HT1080 (cell line): ENCODE measurements around the gene POLR2H. TPM values are rescaled to one million over a fixed set of nuclear protein-coding genes. Genes with fewer than 3 reads are reported as not detected.

Experiments
- DNase-seq: peaks from one replicate; pipeline ENCODE4 v3.0.0-alpha.2; 2015; ENCODE audit warnings: low read depth
- total RNA-seq: library from RNA; depleted of rRNA; stranded (reverse); fragments of >200 nt; shearing (Covaris generic); gene quantifications from 2 replicates; pipeline ENCODE4 v1.2.3, GENCODE V29; 2014

The POLR2H gene
- total RNA-seq, 1 experiment from 2014 or later = 327 TPM

DNA sequence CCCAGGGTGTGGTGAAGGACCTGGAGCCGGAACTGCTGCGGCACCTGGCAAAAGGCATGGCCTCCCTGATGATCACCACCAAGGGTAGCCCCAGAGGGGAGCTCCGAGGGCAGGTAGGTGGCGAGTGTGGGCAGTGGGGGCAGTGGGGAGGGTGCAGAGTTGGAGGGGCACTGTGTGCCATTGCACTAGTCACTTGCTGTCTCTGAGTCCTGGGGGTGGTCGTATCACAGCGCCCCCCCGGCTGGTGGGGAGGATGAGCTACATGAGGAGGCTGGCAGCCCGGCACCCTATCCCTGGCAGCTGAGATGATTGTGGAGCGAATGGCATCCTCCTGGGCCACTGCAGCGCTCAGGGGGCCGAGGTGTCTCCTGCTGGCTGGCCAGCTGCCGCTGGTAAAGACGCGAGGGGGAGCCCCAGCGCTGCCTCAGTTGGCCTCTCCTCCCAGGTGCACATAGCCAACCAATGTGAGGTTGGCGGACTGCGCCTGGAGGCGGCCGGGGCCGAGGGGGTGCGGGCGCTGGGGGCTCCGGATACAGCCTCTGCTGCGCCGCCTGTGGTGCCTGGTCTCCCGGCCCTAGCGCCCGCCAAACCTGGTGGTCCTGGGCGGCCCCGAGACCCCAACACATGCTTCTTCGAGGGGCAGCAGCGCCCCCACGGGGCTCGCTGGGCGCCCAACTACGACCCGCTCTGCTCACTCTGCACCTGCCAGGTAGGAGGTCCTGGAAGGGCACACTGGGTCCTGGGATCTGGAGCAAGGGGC, 24.7 kb downstream of the POLR2H start:
- DNase-seq = no peak

DNA sequence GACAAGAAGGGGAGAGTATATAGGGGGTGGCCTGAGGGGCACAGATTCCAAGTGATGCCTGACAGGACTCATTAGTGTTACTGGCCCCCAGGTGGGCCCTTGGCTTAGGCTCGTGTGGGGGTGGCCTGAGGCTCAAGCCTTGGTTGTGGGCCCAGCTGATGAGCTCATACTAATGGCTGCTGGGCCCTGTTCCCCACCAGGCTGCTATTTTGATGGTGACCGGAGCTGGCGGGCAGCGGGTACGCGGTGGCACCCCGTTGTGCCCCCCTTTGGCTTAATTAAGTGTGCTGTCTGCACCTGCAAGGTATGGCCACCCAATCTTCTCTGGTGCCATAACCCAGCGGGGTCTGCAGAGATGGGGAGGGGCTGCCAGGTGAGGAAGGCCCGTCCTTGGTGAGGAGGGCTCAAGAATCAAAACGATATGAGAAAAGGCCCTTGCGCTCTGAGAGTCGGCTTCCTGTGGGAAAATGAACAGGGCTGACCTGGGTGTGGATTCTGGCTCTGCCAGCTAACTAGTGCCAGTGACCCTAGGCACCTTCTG, 25.7 kb downstream of the POLR2H start:
- no peak for DNase-seq

DNA sequence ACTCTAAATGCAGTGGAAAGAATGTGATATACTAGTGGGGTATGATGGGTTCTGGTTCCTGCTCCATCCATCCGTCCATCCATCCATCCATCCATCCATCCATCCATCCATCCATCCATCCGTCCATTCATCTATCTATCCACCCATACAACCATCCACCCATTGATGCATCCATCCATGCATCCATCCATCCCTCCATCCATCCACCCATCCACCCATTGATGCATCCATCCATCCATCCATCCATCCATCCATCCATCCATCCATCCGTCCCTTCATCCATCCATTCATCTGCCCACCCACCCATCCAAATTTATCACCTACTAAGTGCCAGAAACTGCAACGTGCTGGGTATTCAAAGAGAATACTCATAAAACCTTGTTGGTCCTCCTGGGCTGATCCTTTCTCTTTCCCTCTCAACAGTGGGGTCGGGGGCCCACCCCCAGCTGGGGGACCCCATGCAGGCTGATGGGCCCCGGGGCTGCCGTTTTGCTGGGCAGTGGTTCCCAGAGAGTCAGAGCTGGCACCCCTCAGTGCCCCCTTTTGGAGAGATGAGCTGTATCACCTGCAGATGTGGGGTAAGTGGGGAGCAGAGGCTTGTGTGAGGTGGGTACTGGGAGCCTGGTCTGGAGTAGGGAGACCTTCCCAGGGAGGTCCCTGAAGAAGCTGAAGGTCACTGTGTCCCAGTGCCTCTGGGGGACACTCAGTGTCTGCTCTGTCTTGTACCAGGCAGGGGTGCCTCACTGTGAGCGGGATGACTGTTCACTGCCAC, 26.8 kb downstream of the POLR2H start:
- DNase-seq = no peak

DNA sequence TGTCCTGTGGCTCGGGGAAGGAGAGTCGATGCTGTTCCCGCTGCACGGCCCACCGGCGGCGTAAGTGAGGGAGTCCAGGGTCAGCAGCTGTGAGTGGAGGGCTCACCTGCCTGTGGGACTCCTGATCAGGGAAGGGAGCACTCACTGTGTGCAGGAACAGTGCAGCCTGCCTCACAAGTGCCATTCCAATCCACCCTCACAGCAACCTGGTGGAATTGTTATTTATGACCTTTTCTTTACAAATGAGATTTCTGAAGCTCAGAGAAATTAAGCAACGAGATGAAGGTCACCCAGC, 27.4 kb downstream of the POLR2H start:
- DNase-seq = no peak

DNA sequence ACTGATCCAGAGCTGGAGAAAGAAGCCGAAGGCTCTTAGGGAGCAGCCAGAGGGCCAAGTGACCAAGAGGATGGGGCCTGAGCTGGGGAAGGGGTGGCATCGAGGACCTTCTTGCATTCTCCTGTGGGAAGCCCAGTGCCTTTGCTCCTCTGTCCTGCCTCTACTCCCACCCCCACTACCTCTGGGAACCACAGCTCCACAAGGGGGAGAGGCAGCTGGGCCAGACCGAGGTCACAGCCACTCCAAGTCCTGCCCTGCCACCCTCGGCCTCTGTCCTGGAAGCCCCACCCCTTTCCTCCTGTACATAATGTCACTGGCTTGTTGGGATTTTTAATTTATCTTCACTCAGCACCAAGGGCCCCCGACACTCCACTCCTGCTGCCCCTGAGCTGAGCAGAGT, 27.9 kb downstream of the POLR2H start:
- no peak for DNase-seq

DNA sequence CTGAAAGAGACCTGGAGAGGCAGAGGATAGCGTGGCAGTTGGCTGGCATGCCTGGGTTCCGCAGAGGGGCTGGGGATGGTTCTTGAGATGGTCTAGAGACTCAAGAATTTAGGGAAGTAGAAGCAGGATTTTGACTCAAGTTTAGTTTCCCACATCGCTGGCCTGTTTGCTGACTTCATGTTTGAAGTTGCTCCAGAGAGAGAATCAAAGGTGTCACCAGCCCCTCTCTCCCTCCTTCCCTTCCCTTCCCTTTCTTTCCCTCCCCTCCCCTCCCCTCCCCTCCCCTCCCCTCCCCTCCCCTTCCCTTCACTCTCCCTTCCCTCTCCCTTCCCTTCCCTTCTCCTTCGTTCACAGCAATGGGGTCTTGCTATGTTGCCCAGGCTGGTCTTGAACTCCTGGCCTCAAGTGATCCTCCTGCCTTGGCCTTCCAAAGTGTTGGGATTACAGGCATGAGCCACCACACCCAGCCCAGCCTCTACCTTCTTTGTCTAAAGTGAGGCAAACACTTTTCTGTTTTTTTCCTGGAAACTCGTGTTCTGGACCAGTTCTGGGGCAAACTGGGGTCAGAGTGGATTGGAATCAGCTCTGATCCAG, 28.5 kb downstream of the POLR2H start:
- no peak for DNase-seq

DNA sequence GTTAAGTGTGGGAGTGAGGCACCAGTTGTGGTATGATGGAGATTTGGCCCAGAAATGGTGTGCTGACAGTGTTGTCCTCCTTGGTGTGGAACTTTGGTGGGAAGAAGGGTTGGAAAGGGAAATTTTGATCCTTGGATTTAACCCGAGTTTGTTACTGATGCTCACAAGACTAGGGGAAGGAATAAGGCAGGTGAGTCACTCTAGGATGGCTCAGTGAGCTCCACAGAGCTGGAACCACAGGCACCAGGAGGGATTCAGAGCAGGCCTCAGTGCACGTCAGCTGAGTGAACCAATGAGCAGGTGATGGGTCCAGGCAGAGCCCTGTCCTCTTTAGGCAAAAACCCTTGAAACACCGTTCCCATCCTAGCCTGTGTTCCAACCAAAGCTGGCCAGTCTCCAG, 29.8 kb downstream of the POLR2H start:
- DNase-seq = no peak

DNA sequence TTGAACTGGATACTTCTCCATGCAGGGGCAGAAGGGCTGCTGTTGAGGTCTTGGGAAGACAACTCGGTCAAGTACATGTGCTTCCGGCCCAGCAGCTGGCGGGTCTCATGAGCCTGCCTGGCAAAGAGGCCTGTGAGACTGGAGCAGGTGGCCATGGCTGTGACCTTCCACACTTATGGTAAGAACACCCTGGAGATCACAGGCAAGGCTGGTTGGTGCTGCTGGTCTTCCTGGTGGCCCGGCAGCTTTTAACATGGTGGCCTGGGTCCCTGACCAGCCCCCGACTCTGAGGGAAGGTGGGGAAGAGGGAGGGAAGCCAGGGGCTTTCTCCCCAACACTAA, 33.8 kb downstream of the POLR2H start:
- DNase-seq = no peak

DNA sequence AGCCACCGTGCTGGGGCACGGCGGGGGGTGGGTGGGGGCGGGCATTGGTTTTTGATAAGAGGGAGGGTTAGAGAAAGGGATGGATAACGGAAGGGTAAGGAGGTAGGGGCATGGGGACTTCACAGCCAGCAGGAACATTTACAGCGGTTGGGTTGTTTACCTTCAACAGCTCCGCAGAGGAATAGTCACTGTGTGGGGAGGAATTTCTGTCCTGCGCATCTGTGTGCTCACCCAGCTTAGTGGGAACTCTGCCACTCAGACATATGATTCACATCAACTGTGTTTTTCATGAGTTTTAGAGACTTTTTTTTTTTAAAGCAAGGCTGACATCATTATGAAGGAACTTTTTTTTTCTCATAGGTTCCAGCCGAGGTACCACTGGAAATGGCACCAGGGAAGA, 37.9 kb downstream of the POLR2H start:
- DNase-seq = peak; percentile 75

DNA sequence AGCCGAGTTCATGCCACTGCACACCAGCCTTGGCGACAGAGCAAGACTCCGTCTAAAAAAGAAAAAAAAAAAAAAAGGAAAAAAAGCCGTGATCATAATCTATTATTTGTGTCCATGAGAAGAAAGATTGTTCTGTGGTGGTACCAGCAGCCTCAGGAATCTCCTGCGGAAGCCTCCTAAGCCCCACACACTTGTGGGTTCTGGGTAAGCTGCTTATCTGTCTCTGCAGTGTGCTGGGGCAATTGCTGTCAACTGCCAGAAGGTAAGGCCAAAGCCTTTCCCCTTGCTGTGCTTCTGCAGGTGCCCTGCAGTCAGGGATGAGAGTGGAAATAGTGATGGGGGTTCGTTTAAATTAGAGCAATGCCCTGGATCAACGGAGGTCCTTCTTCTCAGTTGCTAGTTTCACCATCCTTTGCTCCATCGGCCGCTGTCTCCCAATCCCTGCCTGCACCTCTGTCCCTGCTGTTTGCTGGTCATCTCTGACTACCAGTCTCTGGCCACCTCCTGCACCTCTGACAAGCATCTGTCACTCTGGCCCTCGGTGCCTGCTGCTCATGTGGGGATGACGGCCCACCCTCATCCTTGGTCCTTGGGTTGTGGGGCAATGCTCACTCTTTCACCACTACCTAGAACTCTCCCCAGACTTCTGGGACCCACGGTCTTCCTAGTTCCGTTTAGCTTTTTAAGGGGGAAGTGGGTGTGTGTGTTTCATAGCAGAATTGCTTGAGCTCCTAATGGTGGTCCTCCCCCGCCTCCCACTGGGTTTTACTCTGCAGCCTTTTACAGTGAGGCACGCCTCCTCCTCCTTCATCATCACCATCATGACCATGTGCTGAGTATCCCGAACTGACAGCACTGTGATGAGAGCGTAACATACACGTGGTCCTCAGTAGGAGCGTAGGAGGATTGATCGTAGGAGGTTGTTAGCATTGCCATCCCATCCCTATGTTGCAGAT, 43.8 kb downstream of the POLR2H start:
- no peak for DNase-seq

DNA sequence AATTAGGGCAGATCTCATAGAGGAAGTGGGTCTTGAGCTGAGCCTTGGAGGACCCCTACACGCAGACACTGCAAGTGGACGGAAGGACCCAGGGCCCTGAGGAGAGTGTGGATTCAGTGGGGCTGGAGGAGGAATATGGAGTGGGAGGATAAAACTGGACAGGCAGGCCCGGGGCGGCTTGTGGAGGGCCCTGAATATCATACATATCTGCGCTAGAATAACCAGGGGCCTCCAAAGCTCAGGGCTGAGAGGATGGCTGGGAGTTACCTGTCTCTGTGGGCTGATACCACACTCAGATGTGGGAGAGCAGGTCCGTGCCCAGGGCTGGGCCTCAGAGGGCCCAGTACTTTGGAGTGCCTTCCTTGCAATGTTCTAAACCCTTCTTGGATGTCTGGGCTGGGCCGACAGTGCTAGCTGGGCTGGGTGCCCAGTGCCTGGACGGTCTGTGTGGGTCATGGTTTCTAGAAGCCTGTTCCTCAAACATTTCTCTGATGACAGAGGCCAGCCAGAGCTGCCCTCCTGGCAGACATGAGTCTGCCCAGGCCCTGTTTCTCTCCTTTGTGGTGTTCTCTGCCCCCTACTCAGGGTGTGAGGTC, 47.9 kb downstream of the POLR2H start:
- no peak for DNase-seq

DNA sequence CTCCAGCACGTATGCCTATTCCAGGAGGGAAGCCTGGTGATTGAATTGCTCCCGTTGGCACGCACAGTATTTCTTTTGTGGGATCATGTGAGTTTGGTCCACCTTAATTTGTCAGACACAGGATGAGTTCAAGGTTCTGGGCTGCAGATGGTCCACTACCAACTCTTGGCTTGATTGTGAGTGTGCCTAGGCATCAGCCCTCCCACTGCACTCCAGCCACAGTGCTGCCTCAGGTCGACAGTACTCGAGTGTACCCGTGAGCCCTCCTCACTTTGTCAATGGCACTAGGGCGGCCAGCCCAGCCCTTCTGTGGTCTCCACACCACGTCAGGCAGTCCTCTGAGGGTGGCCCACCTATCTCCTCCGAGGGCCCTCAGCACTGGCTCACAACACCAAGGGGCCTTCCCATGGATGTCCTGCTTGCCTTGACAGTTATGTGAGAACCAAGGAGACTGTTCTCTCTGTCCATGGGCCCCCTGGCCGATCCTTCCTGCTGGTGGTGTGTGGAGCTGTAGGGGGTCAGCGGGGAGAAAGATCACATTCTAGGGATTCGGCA, 48.5 kb downstream of the POLR2H start:
- no peak for DNase-seq

DNA sequence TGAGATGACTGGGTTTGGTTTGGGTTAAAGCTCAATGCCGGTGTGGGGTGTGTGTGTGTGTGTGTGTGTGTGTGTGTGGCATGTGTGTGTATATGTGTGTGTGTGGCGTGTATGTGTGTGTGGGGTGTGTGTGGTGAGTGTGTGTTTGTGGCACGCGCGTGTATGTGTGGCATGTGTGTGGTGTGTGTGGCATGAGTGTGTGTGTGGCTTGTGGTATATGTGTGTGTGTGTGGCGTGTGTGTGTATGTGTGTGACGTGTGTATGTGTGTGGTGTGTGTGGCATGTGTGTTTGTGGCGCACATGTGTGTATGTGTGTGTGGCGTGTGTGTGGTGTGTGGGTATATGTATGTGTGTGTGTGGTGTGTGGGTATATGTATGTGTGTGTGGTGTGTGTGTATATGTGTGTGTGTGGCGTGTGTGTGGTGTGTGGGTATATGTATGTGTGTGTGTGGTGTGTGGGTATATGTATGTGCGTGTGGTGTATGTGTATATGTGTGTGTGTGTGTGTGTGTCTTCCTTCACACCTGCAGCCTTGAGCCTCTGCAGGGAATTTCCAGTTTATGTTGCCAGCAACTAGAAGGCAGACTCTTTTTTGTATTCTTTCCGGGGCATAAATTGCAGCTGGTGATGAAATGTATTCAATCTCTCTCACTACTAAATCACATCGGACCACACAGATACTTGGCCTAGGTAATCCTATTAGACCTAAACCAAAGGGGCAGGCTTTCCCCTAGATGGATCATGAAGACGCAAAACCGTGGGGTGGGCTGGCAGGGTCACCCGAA, 53.1 kb downstream of the POLR2H start:
- DNase-seq = no peak

DNA sequence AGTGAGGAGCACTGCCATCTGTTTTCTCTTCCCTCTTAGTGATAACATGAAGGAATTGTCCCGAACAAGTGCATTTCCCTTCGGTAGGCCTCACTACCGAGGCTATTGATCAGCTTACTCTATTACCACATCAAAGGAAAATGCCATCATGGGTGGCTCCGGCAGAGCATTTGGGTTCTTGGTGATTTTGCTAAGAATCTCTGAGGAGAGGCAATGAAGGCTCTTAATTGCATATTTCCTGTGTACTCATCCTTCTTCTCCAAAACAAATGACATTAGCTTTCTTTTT, 53.6 kb downstream of the POLR2H start:
- DNase-seq = no peak

DNA sequence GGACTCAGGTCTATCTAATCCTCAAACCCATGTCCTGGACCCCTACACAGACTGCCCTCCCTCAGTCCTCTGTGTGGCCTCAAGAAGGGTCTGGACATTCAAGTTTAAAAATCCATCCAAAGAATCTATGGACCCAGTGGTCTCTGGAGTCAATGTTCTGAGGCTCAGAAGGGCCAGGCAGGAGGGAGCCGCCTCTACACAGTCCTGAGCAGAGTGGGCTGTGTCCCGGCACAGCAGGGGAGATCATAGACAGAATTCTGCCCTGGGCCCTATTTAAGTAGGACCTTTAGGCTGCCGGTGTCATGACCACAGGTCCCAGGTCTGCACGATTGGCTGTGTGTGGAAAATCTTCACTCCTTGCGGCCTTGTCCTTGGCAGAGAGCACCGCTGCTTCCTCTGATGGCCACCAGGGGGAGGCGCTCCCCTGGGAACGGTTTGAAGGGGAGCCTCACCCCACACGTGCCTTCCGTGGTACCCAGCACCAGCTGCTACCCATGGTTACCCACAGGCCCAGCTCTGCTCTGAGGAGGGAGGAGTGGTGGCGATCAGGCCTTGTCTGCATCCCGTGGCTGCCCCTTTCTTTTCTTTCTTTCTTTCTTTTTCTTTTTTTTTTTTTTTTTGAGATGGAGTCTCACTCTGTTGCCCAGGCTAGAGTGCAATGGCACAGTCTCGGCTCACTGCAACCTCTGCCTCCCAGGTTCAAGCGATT, 56.3 kb downstream of the POLR2H start:
- peak; percentile 71 for DNase-seq
